ENCODE results near the gene CLCA1. TPM values are rescaled to one million over a fixed set of nuclear protein-coding genes. Genes with fewer than 3 reads are reported as not detected.

CLCA1 gene
- total and polyA plus RNA-seq, 2 experiments from 2014 or later, result not detected

DNA sequence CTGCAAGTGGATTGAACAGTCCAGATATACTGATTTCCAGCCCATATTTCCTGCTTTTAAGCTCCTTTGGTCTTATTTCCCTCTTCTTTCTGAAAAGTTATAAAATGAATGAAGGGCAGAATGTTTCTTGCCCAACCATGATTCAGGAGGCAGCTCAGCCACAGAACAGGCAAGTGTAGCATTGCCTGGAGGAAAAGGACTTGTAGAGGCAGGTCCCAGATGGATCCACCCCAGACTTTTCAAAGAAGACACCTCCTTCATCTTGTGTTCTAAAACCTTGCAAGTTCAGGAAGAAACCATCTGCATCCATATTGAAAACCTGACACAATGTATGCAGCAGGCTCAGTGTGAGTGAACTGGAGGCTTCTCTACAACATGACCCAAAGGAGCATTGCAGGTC is 44.9 kb upstream of the CLCA1 start, which contains the start of gene CLCA2:
TSS of gene CLCA2 (plus strand) at position 299 of the 400 bp plus-strand sequence. CDS start at position 376, 77 bp downstream.
- H2AFZ ChIP-seq, result peak within 1 kb of the TSS; percentile 90

More for the DNA sequence above, 44.9 kb upstream of the CLCA1 start, which contains the start of gene CLCA2:
- H3K4me3 ChIP-seq, result no peak within 1 kb of the TSS
- Mint-ChIP-seq H3K9me3 (no peaks in the 10 kb centered on the region), H3K36me3 (ENCODE audit: low read depth) (no peaks in the 10 kb centered on the region), H3K4me3 (no peak within 1 kb of the TSS), H3K4me1 (peaks cover 9% of the 10 kb centered on the region; the same call in 2 of the 3 replicates), H3K27ac (no peak within 1 kb of the TSS), H3K27me3 (ENCODE audit: insufficient read depth, low read depth, poor library complexity) (no peaks in the 10 kb centered on the region)
- no peaks in the 10 kb centered on the region for H3K9me2 ChIP-seq (ENCODE audit: insufficient read depth)
- DNase-seq (ENCODE audit: low spot score), result no peak
- no peak for ATAC-seq
- no peaks in the 10 kb centered on the region for H3K4me1 ChIP-seq (ENCODE audit: insufficient read depth)
- H3K79me2 ChIP-seq (replicated peaks; ENCODE audit: insufficient read depth), result no peaks in the 10 kb centered on the region
- TF ChIP-seq NANOG (IDR thresholded peaks at IDR 0.05; ENCODE audit: borderline replicate concordance) (no peak), ZNF331 (CRISPR knock-in tag; IDR thresholded peaks at IDR 0.05; ENCODE audit: low read depth) (no peak), EZH2 (IDR thresholded peaks at IDR 0.05; ENCODE audit: low read depth, unreplicated experiment) (no peak), POLR2AphosphoS5 (IDR thresholded peaks at IDR 0.05; ENCODE audit: low read depth) (no peak), EZH2phosphoT487 (IDR thresholded peaks at IDR 0.05; ENCODE audit: unreplicated experiment) (no peak), JUNB (IDR thresholded peaks at IDR 0.05; ENCODE audit: unreplicated experiment) (no peak), STAT1 (IDR thresholded peaks at IDR 0.05; ENCODE audit: unreplicated experiment) (no peak)
- TF ChIP-seq, protein P1, sequence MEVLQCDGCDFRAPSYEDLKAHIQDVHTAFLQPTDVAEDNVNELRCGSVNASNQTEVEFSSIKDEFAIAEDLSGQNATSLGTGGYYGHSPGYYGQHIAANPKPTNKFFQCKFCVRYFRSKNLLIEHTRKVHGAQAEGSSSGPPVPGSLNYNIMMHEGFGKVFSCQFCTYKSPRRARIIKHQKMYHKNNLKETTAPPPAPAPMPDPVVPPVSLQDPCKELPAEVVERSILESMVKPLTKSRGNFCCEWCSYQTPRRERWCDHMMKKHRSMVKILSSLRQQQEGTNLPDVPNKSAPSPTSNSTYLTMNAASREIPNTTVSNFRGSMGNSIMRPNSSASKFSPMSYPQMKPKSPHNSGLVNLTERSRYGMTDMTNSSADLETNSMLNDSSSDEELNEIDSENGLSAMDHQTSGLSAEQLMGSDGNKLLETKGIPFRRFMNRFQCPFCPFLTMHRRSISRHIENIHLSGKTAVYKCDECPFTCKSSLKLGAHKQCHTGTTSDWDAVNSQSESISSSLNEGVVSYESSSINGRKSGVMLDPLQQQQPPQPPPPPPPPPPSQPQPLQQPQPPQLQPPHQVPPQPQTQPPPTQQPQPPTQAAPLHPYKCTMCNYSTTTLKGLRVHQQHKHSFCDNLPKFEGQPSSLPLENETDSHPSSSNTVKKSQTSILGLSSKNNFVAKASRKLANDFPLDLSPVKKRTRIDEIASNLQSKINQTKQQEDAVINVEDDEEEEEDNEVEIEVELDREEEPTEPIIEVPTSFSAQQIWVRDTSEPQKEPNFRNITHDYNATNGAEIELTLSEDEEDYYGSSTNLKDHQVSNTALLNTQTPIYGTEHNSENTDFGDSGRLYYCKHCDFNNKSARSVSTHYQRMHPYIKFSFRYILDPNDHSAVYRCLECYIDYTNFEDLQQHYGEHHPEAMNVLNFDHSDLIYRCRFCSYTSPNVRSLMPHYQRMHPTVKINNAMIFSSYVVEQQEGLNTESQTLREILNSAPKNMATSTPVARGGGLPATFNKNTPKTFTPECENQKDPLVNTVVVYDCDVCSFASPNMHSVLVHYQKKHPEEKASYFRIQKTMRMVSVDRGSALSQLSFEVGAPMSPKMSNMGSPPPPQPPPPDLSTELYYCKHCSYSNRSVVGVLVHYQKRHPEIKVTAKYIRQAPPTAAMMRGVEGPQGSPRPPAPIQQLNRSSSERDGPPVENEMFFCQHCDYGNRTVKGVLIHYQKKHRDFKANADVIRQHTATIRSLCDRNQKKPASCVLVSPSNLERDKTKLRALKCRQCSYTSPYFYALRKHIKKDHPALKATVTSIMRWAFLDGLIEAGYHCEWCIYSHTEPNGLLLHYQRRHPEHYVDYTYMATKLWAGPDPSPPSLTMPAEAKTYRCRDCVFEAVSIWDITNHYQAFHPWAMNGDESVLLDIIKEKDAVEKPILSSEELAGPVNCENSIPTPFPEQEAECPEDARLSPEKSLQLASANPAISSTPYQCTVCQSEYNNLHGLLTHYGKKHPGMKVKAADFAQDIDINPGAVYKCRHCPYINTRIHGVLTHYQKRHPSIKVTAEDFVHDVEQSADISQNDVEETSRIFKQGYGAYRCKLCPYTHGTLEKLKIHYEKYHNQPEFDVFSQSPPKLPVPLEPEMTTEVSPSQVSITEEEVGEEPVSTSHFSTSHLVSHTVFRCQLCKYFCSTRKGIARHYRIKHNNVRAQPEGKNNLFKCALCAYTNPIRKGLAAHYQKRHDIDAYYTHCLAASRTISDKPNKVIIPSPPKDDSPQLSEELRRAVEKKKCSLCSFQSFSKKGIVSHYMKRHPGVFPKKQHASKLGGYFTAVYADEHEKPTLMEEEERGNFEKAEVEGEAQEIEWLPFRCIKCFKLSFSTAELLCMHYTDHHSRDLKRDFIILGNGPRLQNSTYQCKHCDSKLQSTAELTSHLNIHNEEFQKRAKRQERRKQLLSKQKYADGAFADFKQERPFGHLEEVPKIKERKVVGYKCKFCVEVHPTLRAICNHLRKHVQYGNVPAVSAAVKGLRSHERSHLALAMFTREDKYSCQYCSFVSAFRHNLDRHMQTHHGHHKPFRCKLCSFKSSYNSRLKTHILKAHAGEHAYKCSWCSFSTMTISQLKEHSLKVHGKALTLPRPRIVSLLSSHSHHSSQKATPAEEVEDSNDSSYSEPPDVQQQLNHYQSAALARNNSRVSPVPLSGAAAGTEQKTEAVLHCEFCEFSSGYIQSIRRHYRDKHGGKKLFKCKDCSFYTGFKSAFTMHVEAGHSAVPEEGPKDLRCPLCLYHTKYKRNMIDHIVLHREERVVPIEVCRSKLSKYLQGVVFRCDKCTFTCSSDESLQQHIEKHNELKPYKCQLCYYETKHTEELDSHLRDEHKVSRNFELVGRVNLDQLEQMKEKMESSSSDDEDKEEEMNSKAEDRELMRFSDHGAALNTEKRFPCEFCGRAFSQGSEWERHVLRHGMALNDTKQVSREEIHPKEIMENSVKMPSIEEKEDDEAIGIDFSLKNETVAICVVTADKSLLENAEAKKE (CRISPR knock-in tag; IDR thresholded peaks at IDR 0.05), result no peak
- TF ChIP-seq, protein P2, sequence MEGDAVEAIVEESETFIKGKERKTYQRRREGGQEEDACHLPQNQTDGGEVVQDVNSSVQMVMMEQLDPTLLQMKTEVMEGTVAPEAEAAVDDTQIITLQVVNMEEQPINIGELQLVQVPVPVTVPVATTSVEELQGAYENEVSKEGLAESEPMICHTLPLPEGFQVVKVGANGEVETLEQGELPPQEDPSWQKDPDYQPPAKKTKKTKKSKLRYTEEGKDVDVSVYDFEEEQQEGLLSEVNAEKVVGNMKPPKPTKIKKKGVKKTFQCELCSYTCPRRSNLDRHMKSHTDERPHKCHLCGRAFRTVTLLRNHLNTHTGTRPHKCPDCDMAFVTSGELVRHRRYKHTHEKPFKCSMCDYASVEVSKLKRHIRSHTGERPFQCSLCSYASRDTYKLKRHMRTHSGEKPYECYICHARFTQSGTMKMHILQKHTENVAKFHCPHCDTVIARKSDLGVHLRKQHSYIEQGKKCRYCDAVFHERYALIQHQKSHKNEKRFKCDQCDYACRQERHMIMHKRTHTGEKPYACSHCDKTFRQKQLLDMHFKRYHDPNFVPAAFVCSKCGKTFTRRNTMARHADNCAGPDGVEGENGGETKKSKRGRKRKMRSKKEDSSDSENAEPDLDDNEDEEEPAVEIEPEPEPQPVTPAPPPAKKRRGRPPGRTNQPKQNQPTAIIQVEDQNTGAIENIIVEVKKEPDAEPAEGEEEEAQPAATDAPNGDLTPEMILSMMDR (conservative IDR thresholded peaks at IDR 0.05; ENCODE audit: low read depth in 2 of 2), result no peak
- TF ChIP-seq, protein P3, sequence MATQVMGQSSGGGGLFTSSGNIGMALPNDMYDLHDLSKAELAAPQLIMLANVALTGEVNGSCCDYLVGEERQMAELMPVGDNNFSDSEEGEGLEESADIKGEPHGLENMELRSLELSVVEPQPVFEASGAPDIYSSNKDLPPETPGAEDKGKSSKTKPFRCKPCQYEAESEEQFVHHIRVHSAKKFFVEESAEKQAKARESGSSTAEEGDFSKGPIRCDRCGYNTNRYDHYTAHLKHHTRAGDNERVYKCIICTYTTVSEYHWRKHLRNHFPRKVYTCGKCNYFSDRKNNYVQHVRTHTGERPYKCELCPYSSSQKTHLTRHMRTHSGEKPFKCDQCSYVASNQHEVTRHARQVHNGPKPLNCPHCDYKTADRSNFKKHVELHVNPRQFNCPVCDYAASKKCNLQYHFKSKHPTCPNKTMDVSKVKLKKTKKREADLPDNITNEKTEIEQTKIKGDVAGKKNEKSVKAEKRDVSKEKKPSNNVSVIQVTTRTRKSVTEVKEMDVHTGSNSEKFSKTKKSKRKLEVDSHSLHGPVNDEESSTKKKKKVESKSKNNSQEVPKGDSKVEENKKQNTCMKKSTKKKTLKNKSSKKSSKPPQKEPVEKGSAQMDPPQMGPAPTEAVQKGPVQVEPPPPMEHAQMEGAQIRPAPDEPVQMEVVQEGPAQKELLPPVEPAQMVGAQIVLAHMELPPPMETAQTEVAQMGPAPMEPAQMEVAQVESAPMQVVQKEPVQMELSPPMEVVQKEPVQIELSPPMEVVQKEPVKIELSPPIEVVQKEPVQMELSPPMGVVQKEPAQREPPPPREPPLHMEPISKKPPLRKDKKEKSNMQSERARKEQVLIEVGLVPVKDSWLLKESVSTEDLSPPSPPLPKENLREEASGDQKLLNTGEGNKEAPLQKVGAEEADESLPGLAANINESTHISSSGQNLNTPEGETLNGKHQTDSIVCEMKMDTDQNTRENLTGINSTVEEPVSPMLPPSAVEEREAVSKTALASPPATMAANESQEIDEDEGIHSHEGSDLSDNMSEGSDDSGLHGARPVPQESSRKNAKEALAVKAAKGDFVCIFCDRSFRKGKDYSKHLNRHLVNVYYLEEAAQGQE (IDR thresholded peaks at IDR 0.05; ENCODE audit: unreplicated experiment), result no peak
- TF ChIP-seq, protein P4, sequence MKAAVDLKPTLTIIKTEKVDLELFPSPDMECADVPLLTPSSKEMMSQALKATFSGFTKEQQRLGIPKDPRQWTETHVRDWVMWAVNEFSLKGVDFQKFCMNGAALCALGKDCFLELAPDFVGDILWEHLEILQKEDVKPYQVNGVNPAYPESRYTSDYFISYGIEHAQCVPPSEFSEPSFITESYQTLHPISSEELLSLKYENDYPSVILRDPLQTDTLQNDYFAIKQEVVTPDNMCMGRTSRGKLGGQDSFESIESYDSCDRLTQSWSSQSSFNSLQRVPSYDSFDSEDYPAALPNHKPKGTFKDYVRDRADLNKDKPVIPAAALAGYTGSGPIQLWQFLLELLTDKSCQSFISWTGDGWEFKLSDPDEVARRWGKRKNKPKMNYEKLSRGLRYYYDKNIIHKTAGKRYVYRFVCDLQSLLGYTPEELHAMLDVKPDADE (IDR thresholded peaks at IDR 0.05), result no peak
- no peak within 1 kb of the TSS for H3K4me2 ChIP-seq
- H3F3A ChIP-seq (replicated peaks; ENCODE audit: low read depth), result no peaks in the 10 kb centered on the region
- H3K36me3 ChIP-seq (ENCODE audit: insufficient read depth), result no peaks in the 10 kb centered on the region
- no peak within 1 kb of the TSS for H3K27ac ChIP-seq (ENCODE audit: low read depth)
- H4K20me1 ChIP-seq (replicated peaks; ENCODE audit: insufficient read depth), result no peaks in the 10 kb centered on the region
- H3K27me3 ChIP-seq (ENCODE audit: insufficient read depth), result no peaks in the 10 kb centered on the region
